ENCODE results near the gene SLC27A1.

GRCh38 chr19:17456127-17456526 lies 14.2 kb upstream of the SLC27A1 start:
- TF ChIP-seq RXRA (IDR thresholded peaks at IDR 0.05) (no peak), FOXA2 (IDR thresholded peaks at IDR 0.05) (no peak), CTCF (IDR thresholded peaks at IDR 0.05; ENCODE audit: low read depth, low read length, missing input control) (no peak), TAF1 (conservative IDR thresholded peaks at IDR 0.05) (no peak), MAX (IDR thresholded peaks at IDR 0.05) (no peak)

Data from liver (tissue), 3 donors.